Myocyte (in vitro differentiated cells): Measurements from ENCODE around the gene STON1. TPM values are rescaled to one million over a fixed set of nuclear protein-coding genes. Genes with fewer than 3 reads are reported as not detected.
A peak's percentile ranks its signal among the peaks of the same experiment; 100 is the strongest.
"Not testable (repeated sequence)": the region's sequence is repeated elsewhere in the genome, so short reads cannot be mapped to it uniquely, and the experiment has no call there.

Source experiments
- DNase-seq: peaks from one replicate; pipeline ENCODE4 v3.0.0-alpha.2; 2012; ENCODE audit warnings: low read depth
- total RNA-seq: library from RNA; depleted of rRNA; stranded (reverse); fragments of >200 nt; gene quantifications from 2 replicates; pipeline ENCODE4 v1.2.3, GENCODE V29; 2014

Gene STON1
- total RNA-seq, 1 donor from 2014 or later, result 7.8 TPM

DNA sequence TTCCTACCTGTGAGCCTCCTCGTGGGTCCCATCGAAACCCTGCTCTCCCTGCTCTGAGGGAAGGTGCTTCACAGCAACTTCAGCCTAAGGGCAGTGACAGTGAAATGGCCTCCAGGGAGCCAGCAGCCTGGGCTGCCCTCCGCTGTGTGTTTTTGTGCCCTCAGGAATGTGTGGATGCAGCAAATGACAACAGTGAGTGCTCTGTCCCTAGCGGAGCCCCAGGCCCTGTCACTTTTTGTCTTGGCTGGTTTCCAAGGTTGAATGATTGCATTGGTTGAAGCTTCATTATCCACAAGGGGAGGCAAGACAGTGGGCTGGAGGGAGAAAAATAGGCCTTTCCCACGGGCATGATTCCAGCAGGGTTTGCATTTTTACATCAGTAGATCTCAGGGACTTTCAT is 42.9 kb downstream of the STON1 start:
- DNase-seq, result no peak

- no peak for DNase-seq
These were observed 44.7 kb downstream of the STON1 start for GRCh38 chr2:48574353-48575287.

DNA sequence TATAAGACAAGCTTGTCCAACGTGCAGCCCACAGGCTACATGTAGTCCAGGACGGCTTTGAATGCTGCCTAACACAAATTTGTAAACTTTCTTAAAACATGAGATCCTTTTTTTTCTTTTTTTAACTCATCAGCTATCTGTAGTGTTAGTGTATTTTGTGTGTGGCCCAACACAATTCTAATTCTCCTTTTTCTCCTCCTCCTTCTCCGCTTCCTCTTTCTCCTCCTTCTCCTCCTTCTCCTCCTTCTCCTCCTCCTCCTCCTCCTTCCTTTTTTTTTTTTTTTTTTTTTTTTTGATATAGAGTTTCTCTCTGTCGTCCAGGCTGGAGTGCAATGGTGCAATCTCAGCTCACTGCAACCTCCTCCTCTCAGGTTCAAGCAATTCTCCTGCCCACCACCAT is 48.4 kb downstream of the STON1 start:
- DNase-seq, result no peak

DNA sequence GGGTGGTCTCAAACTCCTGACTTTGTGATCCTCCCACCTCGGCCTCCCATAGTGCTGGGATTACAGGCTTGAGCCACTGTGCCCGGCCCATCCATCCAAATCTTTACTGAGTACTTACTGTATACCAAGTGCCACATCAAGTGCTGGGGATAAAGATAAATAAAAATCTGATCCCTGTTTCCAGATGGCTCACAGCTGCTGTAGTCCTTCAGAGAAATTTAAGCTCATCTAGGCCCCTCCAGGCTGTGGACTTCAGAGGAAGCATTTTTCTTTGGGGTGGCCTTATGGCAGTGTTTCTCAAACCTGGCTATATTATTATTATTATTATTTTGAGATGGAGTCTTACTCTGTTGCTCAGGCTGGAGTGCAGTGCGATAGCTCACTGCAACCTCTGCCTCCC is 54.0 kb downstream of the STON1 start:
- DNase-seq, result no peak

GRCh38 chr2:48584551-48584950 is 54.6 kb downstream of the STON1 start:
- DNase-seq, result no peak

GRCh38 chr2:48586433-48586832 is 56.5 kb downstream of the STON1 start:
- no peak for DNase-seq

DNA sequence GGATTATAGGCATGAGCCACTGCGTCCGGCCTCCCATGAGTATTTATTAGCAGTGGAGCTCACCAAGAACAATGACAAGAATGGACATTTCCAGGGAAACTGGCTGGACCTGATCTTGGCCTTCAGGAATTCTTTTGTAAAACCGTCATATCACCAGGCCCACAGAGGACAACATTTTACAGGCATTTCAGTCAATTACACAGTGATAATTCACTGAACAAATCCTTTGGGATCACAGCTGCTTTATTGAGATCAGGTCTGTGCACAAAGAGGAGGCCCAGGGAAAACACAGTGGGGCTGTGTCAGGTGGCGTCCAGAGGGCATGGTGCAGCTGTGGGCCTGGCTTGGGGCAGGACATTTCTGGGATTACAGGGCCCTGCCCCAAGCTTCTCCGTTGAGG is 57.6 kb downstream of the STON1 start:
- no peak for DNase-seq

- DNase-seq, result no peak
These were observed 58.0 kb downstream of the STON1 start for GRCh38 chr2:48587961-48588360.

GRCh38 chr2:48588745-48589144 is 58.8 kb downstream of the STON1 start:
- DNase-seq, result no peak

DNA sequence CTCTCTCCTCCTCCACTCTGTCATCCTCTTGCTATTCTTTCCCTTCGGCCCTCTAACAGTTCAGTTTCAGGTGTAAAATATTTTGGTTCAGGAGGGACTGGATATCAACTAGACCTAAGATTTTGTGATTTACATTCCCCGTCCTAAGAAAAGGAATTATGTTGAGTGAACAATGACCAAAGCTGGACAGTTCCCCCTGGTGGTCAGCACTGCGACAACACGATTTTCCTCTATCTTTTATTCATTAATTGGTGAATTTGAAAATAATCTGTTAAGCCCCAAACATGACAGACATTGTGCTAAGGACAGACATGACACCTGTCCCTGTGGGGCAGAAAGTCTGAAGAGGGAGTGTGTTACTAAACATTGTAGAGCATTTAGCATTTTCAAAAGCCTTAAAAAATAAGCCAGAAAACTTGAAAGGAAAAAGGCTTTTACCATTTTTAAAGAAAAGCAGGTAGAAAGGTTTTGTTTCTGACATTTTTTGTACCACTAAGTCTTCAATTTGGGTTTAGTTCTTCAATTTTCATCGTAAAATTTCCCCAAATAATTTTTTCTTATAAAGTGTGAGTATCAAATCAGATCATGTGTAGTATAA is 59.3 kb downstream of the STON1 start:
- DNase-seq, result peak; percentile 46

DNA sequence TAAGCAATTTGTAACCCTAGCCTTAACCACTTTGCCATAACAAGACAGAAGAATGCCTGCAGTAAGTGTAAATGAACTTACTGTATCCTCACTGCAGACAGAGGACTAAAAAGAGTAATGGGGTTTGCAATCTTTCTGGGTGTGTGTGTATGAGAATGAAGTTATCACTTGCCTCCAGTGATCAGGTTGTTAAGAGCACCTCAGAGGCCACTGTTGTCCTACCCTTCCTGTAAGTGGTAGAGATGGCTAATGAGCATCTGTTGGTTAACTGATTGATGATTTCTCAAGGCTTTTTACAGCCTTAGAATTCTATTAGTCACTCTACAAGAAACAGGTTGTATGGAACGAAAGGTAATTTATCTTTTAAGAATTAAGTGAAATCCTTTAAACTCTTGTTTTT is 60.1 kb downstream of the STON1 start:
- DNase-seq, result no peak

- no peak for DNase-seq
These were observed 62.1 kb downstream of the STON1 start for GRCh38 chr2:48592067-48592466.

DNA sequence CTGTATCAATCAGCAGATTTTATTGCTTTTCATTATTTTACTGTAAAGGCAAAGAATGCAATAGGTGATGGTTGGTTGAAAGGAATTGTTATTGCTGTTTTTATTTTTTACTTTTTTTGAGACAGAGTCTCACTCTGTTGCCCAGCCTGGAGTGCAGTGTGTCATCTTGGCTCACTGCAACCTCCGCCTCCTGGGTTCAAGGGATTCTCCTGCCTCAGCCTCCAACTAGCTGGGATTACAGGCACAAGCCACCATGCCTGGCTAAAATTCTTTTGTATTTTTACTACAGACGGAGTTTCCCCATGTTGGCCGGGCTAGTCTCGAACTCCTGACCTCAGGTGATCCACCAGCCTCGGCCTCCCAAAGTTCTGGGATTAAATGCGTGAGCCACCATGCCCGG is 66.8 kb downstream of the STON1 start:
- not testable (repeated sequence) for DNase-seq

GRCh38 chr2:48597492-48597891 is 67.5 kb downstream of the STON1 start:
- no peak for DNase-seq

DNA sequence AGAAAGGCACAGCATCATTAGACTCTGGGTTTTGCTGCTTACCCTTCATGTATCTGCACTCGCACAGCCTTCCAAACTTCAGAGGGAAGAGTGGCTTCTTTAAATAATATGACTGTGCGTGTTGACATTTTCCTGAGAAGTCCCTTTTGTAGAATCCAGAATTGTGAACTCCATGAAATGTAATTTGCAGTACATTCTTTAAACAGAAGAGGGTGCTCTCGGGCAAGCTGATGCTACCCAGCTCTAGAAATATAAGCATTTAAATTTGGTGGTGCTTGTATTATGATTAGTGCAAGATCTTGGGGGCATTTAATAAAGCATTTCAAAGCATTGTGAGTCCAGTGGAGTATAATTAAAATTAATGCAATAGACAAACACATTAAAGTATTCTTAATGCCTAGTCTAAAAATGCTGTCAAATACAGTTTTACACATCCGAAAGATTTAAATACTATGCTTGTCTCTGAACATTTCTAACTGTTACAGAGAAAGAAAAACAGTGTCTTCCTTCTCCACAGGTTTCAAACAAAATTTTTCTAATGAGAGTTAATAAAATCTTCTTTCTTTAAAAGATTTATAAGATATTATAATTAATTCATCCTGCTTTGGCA is 70.4 kb downstream of the STON1 start:
- DNase-seq, result peak; percentile 56

DNA sequence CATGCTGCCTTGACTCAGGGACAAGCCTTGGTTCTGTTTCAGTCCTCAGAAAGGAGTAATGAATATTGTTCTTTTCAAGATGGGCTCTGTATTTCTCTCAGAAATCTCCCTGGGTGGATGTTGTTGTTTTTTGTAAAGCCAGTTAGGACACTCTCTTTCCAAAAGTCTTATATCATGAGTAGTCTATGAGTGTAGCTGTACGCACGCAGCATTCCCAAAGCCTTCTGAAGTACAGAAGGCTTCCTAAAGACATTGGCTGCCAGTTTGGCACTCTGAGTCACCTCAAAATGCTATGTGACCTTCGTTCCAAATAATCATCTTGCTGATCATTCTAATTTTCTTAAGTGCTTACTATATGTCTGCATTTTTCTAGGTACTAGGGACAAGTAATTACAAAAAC is 71.0 kb downstream of the STON1 start:
- no peak for DNase-seq

DNA sequence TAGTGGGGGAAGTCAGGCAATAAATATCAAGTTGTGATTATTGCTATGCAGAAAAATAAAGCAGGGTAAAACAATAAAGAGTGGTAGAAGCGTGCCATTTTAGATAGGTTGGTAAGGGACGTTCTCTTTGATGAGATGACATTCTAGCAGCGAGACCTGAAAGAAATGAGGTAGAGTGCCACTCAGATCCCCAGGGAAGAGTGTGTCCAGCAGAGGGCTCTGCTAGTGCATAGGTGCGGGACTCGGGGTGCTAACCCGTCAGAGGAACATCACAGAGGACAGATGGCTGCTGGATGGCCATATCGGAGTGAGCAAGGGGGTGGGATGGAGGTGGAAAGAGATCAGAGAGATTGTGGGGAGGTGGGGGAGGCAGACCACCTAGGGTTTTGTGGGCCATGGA is 71.4 kb downstream of the STON1 start:
- DNase-seq, result no peak

DNA sequence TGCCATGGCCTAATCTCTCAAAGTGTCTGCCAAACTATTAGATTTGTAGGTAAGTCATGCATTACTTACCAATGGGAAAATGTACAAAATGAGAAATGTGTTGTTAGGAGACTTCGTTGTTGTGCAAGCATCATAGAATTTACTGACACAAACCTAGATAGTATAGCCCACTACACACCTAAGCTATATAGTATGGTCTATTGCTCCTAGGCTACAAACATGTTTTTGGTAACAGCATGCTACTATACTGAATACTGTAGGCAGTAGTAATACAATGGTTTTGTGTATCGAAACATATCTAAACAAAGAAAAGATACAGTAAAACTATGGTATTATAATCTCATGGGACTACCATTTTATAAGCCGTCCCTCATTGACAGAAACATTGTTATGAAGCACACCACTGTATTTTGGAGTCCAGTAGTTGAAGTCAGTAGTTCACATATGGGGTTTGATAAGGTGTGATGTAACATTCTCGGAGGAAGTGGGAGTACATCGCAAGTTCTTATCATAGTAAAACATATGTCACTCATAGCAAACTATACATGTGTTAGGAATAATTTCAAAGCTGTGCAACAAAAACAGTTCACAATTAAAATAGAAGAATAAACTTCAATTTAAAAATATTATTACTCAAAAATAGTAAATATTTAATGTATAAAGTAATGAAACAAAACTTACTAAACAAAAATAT is 75.7 kb downstream of the STON1 start:
- no peak for DNase-seq

GRCh38 chr2:48607307-48608014 is 77.5 kb downstream of the STON1 start:
- peak; percentile 22 for DNase-seq

GRCh38 chr2:48613211-48613610 is 83.3 kb downstream of the STON1 start:
- no peak for DNase-seq

- not testable (repeated sequence) for DNase-seq
These were observed 84.6 kb downstream of the STON1 start for GRCh38 chr2:48614581-48614980.
